ENCODE data around the gene POLRMT.

DNA sequence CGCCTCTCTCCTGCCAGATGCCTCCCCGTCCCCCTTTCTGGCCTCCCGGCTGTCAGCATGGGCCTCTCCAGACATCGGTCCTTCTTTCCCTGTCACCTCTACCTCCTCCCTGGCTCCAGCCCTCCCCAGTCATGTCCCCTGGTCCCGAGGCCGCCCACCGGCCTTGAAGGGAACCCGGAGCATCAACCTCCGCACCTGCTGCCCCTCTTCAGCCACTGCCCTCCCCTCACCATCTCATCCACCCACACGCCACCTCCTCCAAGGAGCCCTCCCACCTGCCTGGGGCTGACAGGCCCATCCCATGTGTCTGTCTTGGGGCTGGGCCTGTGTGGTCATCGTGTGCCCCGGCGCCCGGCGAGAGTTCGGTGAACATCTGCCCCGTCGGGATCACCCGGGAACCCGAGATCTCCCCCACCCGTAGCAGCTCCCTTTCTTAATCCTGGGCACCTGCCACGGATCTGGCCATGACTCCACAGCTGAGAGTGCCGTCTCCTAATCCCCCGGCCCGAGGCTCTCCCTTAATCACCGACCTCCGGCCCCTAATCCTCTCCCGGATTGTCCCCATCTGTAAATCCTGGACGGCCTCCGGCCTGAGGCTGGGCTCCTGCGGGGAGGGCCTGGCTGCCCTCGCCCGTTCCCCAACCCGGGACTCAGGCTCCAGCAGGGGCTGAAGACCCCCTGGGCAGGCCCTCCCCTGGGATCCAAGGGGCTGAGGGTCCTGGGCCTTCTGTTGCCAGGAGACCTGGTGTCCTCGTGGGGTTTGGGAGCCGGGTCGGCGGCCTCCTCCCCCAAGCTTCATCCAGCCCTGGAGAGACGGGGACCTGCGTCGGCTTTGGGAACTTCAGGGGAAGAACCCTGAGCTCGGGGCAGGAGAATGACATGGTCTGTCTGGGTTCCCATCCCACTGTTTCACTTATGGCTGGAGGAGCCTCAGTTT is 37.7 kb downstream of the POLRMT start:
- TF ChIP-seq, protein P1, sequence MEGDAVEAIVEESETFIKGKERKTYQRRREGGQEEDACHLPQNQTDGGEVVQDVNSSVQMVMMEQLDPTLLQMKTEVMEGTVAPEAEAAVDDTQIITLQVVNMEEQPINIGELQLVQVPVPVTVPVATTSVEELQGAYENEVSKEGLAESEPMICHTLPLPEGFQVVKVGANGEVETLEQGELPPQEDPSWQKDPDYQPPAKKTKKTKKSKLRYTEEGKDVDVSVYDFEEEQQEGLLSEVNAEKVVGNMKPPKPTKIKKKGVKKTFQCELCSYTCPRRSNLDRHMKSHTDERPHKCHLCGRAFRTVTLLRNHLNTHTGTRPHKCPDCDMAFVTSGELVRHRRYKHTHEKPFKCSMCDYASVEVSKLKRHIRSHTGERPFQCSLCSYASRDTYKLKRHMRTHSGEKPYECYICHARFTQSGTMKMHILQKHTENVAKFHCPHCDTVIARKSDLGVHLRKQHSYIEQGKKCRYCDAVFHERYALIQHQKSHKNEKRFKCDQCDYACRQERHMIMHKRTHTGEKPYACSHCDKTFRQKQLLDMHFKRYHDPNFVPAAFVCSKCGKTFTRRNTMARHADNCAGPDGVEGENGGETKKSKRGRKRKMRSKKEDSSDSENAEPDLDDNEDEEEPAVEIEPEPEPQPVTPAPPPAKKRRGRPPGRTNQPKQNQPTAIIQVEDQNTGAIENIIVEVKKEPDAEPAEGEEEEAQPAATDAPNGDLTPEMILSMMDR (IDR thresholded peaks at IDR 0.05), result no peak
- TF ChIP-seq, protein P2, sequence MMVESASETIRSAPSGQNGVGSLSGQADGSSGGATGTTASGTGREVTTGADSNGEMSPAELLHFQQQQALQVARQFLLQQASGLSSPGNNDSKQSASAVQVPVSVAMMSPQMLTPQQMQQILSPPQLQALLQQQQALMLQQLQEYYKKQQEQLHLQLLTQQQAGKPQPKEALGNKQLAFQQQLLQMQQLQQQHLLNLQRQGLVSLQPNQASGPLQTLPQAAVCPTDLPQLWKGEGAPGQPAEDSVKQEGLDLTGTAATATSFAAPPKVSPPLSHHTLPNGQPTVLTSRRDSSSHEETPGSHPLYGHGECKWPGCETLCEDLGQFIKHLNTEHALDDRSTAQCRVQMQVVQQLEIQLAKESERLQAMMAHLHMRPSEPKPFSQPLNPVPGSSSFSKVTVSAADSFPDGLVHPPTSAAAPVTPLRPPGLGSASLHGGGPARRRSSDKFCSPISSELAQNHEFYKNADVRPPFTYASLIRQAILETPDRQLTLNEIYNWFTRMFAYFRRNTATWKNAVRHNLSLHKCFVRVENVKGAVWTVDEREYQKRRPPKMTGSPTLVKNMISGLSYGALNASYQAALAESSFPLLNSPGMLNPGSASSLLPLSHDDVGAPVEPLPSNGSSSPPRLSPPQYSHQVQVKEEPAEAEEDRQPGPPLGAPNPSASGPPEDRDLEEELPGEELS (CRISPR knock-in tag; IDR thresholded peaks at IDR 0.05), result no peak
- no peak for TF ChIP-seq TP53 (CRISPR knock-in tag; IDR thresholded peaks at IDR 0.05)
- no peak for TF ChIP-seq ZNF121 (CRISPR knock-in tag; IDR thresholded peaks at IDR 0.05)
- no peak for TF ChIP-seq CREB1 (CRISPR knock-in tag; IDR thresholded peaks at IDR 0.05)
- TF ChIP-seq, protein P3, sequence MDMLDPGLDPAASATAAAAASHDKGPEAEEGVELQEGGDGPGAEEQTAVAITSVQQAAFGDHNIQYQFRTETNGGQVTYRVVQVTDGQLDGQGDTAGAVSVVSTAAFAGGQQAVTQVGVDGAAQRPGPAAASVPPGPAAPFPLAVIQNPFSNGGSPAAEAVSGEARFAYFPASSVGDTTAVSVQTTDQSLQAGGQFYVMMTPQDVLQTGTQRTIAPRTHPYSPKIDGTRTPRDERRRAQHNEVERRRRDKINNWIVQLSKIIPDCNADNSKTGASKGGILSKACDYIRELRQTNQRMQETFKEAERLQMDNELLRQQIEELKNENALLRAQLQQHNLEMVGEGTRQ (CRISPR knock-in tag; IDR thresholded peaks at IDR 0.05), result no peak
- TF ChIP-seq RORB (CRISPR knock-in tag; IDR thresholded peaks at IDR 0.05), result no peak
- TF ChIP-seq, protein P4, sequence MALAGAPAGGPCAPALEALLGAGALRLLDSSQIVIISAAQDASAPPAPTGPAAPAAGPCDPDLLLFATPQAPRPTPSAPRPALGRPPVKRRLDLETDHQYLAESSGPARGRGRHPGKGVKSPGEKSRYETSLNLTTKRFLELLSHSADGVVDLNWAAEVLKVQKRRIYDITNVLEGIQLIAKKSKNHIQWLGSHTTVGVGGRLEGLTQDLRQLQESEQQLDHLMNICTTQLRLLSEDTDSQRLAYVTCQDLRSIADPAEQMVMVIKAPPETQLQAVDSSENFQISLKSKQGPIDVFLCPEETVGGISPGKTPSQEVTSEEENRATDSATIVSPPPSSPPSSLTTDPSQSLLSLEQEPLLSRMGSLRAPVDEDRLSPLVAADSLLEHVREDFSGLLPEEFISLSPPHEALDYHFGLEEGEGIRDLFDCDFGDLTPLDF (CRISPR knock-in tag; IDR thresholded peaks at IDR 0.05), result no peak
- no peak for TF ChIP-seq FOXK1 (CRISPR knock-in tag; IDR thresholded peaks at IDR 0.05)
- no peak for TF ChIP-seq TCF7 (CRISPR knock-in tag; IDR thresholded peaks at IDR 0.05; ENCODE audit: low read depth)
